ENCODE results near the gene CREG1.

- no peak for TF ChIP-seq CTCF (conservative IDR thresholded peaks at IDR 0.05; ENCODE audit: low read length)
- no peak for TF ChIP-seq EZH2phosphoT487 (IDR thresholded peaks at IDR 0.05; ENCODE audit: borderline replicate concordance, low read depth, low read length)
Observed at GRCh38 chr1:167514288-167514687, 39.3 kb downstream of the CREG1 start.
